Right ventricle myocardium inferior (tissue), 1 donor: Measurements from ENCODE around the gene MTCH2. TPM values are rescaled to one million over a fixed set of nuclear protein-coding genes. Genes with fewer than 3 reads are reported as not detected.
"Not testable (repeated sequence)": the region's sequence is repeated elsewhere in the genome, so short reads cannot be mapped to it uniquely, and the experiment has no call there.

Experiments
- ATAC-seq: fragments of 200-7000 bp; cut with Tn5 transposase; one replicate; pipeline ENCODE4 v1.9.1; 2020; ENCODE audit warnings: mild to moderate bottlenecking, moderate library complexity
- DNase-seq: peaks from one replicate; pipeline ENCODE4 v3.0.0; 2021; ENCODE audit errors: missing footprints
- intact Hi-C: fragments of 100-400 bp; cut with DNase I; formaldehyde crosslinking; loops from one replicate; pipeline ENCODE4 v1.11.0; 2022
- total RNA-seq: library from RNA; stranded (reverse); fragmentation: NEBNext Ultra II Directional; extraction: Animal tissue kit (Norgen Biotek cat#: 25700); gene quantifications from one replicate; pipeline ENCODE4 v1.2.1, GENCODE V29; 2021
- donor health status: DM: no; HTN: yes; CAD: no; lungs with severe emphysema.

Gene MTCH2
- total RNA-seq, 1 donor from 2014 or later = 103 TPM

DNA sequence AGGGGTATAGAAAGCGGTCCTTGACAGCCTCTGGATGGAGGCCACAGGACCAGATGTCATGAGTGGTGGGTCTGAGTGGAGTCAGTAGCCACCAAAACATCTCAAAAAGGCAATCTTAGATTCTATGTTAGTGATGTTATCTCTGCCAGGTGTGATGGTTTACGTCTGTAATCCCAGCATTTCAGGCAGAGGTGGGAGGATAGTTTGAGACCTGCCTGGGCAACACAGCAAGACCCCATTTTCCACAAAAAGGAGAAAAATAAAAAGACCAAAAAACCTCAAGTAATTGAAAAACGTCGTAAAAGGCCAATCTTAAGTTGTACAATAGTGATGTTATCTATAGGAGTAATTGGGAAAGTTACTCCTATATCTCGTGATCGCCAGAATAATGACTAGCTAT lies 3.7 kb upstream of the MTCH2 start:
- DNase-seq (no peak), ATAC-seq (no peak)
- intact Hi-C loops = no loop called here

DNA sequence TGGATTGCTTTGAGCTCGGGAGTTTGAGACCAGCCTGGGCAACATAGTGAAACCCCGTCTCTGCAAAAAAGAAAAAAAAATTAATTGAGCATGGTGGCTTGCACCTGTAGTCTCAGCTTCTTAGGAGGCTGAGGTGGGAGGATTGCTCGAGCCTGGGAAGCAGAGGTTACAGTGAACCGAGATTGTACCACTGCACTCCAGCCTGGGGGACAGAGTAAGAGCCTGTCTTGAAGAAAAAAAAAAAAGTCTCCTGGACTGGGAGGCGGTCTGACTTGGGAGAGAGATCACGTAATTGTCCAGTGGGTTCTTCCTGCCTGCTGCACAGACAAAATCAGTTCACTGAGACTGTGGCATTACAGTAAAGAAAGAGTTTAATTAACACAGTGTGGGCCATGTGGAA lies 3.1 kb upstream of the MTCH2 start:
- DNase-seq (no peak), ATAC-seq (no peak)
- intact Hi-C loops = no loop called here

DNA sequence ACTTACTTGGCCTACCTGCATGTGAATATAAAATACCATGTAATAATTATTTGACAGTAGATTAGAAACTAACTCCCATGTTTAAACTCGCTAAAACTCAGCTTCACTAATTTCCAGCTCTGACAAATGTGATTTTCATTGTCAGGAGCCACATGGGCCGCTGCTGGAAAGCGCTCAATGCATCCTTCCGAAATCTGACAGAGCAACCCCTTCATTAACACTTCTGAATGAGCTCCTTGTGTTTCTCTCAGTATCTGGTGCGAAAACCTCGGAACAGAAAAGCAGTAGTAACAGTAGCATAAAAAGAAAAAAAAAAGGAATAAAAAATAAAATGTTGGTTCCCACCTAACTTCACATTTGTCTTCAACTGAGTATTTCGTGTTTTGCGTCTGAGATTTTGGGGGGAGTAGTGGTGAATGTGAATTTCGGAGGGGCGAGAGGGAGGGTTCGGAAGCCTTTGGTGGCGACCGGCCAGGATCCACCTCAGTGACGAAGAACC lies 710 bp downstream of the MTCH2 start:
- no peak for DNase-seq
- intact Hi-C loops = loop anchor here (5.0 kb wide), 2 partner anchors 81 to 206 kb away; partner anchors contain the start of gene NUP160
- no peak for ATAC-seq

DNA sequence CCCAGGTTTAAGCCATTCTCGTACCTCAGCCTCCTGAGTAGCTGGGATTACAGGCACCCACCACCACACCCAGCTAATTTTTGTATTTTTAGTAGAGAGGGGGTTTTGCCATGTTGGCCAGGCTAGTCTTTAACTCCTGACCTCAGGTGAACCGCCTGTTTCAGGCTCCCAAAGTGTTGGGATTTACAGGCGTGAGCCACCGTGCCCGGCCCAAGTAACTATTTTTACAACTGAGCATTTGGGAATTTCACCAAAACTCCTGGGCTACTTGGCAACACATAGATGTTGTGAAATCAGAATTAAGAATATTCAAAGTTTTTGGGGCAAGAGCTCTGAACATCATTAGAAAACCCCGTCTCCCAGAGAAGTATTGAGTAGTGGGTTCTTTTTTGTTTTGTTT lies 1.9 kb downstream of the MTCH2 start:
- not testable (repeated sequence) for DNase-seq, ATAC-seq
- intact Hi-C loops = loop anchor here (5.0 kb wide), 2 partner anchors 82 to 207 kb away; partner anchors contain the start of gene NUP160

DNA sequence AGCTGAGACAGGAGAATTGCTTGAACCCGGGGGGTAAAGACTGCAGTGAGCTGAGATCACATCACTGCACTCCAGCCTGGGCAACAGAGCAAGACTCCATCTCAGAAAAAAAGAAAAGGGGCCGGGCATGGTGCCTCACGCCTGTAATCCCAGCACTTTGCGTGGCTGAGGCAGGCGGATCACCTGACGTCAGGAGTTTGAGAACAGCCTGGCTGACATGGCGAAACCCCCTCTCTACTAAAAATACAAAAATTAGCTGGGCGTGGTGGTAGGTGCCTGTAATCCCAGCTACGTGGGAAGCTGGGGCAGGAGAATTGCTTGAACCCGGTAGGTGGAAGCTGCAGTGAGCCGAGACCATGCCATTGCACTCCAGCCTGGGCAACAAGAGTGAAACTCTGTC lies 6.0 kb downstream of the MTCH2 start:
- ATAC-seq, DNase-seq: not testable (repeated sequence)
- intact Hi-C loops = loop anchor here (10.0 kb wide), 1 partner anchor 118 kb away; no protein-coding TSS in a partner anchor

DNA sequence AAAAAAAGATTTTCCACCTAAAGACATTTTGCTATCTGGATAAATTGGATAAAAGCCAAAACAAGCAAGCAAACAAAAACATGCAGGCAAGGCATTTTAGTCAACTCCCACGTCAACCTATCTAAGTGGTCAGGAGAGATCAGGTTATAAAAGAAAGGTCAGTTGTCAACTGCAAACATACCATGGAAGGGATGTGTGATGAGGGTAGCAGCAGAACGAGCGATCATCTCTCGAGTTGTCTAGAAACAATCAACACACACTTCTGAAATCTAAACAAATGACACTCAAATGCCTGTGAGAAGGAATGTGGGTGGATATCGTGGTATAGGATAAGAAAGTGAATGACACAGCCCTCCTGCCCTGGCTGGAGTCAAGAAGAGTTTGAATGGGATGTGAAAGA lies 10.9 kb downstream of the MTCH2 start:
- intact Hi-C loops = loop anchor here (10.0 kb wide), 1 partner anchor 123 kb away; no protein-coding TSS in a partner anchor
- ATAC-seq (no peak), DNase-seq (no peak)

DNA sequence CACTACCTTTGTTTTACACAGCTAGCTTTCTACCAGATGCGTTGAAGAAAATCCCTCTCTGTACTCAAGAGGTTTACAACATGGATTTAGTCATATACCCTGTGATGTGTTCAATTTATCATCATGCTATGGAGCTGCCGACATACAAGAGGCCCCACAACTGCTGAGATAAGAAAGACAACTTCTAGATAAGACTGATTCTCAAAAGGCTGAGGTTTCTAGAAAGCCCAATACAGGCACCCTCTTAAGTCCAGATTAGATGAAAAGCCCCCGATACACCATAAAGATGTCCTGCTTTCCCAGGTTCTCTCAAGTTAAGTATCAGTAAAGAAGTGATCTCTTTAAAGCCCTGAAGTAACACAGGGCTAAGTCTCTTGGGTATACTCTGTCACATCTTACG lies 14.3 kb downstream of the MTCH2 start:
- intact Hi-C loops = no loop called here
- ATAC-seq = no peak
- no peak for DNase-seq

DNA sequence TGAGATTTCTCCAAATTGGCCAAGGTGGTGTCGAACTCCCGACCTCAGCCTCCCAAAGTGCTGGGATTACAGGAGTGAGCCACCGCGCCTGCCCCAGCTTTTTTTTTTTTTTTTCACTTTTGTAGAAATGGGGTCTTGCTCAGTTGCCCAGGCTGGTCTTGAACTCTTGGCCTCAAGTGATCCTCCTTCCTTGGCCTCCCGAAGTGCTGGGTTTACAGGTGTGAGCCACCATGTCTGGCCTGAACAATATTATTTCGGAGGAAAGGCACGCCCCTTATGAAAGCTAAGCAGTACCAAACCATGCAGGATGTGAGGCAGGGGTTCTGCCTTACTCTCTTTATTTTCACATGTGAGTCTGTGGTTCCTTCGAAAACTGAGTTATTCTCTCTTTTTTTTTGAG lies 16.1 kb downstream of the MTCH2 start:
- DNase-seq (no peak), ATAC-seq (no peak)
- intact Hi-C loops = no loop called here

DNA sequence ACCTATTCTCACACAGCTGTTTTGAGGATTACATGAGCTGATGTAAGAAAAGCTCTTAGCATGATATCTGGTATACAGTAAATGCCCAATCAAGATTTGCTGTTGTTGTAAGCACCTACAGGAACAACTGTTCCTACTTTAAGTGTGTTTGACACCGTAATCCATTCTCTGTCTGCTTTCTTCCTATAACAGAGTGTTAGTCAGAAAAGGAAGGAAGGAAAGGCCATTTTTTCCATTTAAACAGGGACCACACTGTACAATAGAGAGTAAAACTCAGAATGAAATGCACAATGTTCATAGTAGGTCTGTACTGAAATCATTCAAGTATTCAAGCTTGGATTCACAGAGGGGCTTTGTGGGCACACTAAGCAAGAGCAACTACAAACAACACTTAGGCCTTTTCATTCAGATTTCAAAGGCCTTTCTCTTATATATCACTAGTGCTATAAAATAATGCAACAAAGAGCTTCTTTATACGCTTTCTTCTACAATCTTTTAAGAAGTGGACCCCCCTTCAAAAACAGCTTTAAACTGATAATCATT lies 21.5 kb downstream of the MTCH2 start:
- no peak for ATAC-seq
- intact Hi-C loops = no loop called here
- no peak for DNase-seq

DNA sequence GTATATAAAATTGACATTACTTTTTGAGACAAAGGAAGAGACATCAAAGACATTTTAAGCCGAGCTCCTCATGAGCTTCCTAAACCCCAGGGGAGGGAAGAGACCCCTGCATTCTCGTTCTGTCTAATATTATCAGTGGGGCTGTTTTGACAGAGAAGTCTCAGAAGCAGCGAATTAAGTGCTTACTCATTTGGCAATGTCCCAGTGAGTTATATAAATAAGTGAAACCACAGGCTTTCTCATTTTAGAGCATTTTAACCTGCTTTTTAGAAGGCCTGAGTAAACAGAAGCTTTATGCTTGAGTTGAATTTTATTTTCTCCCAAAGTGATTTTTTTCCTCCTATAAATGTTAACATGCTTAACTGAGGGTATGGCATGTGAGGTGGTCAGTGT lies 24.9 kb downstream of the MTCH2 start:
- intact Hi-C loops = loop anchor here (5.0 to 10.0 kb wide), 3 partner anchors 40 to 243 kb away; partner anchors contain the start of genes KBTBD4, NDUFS3 and SPI1
- no peak for ATAC-seq
- no peak for DNase-seq

DNA sequence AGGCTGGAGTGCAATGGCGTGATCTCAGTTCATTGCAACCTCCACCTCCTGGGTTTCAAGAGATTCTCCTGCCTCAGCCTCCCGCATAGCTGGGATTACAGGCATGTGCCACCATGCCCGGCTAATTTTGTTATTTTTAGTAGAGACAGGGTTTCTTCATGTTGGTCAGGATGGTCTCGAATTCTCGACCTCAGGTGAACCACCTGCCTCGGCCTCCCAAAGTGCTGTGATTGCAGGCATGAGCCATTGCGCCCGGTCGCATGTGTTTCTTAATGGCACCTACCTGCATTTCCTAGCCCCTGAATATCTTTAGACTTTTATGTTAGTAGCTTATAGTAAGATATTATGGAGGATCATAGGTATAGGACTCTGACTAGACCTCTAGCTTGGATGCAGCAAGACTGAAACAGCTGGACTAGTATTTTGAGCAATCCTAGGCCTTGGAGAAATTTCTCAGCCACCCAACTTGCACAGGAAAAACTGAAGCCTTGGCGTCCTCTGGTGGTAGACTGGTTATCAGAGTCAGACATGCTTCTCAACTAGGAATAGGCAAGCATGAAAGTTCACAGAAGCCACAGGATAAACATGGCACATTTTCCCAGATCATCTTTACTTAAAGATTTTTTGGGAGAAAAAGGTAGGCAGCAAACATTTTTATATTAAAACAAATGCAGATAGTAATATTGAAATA lies 25.5 kb downstream of the MTCH2 start:
- ATAC-seq (peak; percentile 80), DNase-seq (no peak)
- intact Hi-C loops = loop anchor here (5.0 to 10.0 kb wide), 3 partner anchors 40 to 242 kb away; partner anchors contain the start of genes KBTBD4, NDUFS3 and SPI1

DNA sequence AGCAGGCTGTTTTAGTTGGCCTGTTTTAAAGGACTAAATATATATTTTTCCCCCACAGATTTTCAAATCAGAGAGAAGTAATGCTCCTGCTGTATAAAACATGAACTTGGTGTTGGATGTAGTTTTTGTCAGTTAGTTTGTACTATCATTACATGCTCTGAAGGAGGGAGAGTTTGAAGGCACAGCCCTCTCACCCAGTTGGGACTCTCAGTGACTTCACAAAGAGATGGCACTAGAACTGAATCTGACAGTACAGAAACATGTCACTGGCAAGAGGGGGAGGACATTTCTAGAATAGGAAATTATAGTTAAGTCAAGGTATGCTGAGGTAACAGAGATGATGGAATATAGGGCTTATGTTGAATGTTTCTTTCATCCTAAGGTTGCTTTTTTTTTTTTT lies 27.1 kb downstream of the MTCH2 start:
- intact Hi-C loops = loop anchor here (5.0 to 10.0 kb wide), 3 partner anchors 38 to 240 kb away; partner anchors contain the start of genes KBTBD4, NDUFS3 and SPI1
- ATAC-seq (no peak), DNase-seq (no peak)

DNA sequence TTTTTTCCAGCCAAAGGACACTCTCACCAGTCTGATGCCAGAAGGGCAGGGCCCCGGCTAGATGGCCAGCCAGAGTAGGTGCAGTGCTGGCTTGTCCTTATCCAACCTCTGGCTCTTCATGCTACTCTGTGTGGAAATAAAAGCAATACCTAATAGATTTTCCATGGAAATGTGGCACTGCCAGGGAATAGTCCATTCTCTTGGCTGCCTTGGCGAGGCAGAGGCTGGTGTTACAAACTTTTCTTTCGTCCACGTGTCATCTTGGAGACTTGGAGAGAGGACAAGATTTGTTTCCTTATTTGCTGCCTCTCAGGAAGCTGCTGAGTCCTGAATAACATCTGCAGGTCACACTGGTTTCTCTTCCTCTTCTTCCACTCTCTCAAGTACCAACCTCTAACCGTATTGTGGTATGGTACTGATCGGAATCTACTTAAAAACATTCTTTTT lies 31.0 kb downstream of the MTCH2 start:
- no peak for DNase-seq
- intact Hi-C loops = loop anchor here (10.0 kb wide), 2 partner anchors 117 to 237 kb away; partner anchors contain the start of gene SPI1

DNA sequence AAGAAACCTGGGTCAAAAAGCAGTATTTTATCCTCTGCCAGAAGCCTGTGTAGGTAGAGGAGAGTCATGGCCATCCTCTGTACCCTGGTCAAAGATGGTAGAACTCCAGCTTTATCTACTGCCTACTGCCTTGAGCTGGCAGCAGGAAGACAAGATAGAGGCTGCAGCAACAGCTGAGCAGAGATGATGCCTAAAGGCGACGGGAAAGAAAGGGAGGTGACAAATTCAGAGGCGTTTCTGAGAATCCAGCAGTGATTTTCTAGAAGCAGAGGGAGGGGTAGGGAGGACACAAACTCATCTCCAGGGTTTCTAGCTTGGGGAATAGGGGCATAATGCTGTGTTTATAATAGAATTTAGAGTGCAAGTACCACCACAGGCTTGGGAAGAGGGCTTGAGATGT lies 32.7 kb downstream of the MTCH2 start:
- ATAC-seq = no peak
- intact Hi-C loops = loop anchor here (2.0 to 10.0 kb wide), 3 partner anchors 15 to 235 kb away; partner anchors contain the start of genes C1QTNF4 and SPI1
- no peak for DNase-seq

More for the DNA sequence above, 31.0 kb downstream of the MTCH2 start:
- ATAC-seq = peak; percentile 55

DNA sequence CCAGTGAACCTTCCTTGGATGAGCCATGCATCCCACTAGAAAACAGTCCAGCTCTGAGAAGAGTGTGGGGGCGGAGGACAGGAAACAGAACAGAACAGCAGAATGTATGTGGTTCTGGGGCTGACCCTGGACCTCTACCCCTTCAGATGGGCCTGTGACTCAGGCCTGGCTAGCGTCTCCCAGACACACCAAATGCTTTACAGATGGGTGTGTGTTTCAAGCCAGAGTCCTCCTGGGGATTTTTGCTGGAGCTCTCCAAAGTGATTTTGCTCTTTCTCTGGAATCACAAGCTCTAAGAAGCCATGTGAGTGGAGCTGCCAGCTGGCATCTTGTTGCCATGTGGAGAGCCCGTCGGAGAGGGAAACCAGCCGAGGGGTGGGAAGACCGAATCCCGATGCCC lies 35.0 kb downstream of the MTCH2 start:
- peak; percentile 46 for ATAC-seq
- peak; percentile 81 for DNase-seq
- intact Hi-C loops = no loop called here

DNA sequence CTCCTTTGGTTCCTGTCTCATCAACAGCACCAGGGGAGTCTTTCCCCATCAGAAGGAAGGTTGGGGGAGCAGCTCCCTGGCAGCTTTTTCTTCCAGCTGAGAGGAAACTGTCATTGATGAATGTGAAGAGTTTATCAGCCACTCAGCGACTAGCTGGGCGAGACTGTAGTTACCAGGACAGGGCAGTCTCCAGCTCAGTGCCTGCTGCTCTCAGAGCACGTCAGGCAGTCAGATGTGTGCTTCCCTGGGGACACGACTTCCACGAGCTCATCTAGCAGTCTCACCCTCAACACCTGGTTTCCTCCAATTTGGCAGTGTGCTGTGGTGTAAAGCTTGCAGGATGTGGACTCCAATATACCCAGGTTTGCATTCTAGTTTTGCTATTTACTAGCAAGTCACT lies 35.6 kb downstream of the MTCH2 start:
- intact Hi-C loops = no loop called here
- DNase-seq (no peak), ATAC-seq (peak; percentile 81)

DNA sequence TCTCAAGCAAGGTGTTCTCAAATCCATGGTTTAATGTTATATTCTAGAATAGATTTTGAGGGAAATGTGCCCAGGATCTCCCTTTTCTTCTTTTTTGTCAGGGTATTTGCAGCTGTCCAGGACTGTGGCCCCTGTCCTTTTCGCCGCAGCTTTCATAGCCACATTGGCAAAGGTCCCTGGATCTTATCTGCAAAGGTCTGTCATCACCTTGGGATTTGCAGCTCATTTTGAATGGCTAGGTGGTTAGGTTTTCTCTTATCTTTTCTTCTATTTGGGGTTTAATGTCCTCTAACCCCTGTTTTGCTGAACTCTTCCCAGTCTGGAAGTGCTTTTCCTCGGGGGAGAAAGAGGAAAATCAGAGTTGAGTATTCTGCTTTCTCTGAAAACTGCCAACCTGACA lies 36.4 kb downstream of the MTCH2 start:
- ATAC-seq (no peak), DNase-seq (no peak)
- intact Hi-C loops = no loop called here

DNA sequence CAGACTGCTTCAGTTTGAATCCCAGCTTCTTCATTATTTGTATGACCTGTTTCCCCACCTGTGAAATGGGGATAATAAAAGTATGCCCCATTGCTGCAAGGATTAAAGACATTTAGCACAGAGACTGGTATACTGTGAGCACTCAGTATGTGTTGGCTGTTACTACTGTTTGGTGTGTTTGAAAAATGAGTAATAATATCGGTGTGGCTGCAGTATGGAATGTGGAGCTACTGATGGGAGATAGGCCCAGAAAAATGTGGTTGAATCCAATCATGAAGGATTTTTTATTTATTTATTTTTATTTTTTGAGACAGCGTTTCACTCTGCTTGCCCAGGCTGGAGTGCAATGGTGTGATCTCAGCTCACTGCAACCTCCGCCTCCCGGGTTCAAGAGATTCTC lies 39.1 kb downstream of the MTCH2 start:
- DNase-seq = no peak
- intact Hi-C loops = no loop called here

DNA sequence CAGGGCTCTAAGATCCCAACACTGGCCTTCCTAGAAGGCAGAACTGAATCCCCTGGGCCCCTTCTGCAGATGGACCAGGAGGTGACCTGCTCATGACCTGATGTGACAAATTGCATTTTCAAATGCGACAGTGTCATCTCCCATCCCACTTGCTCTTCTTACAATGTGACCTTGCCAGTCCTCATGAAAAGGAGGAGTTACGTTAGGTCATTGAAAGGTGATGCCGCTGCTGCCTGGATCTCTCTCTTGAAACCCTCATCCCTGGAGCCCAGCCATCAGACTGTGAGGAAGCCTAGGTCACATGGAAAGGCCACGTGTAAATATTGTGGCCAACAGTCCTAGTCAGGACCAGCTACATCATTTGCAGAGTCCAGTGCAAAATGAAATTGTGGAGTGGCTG lies 42.5 kb downstream of the MTCH2 start:
- no peak for DNase-seq
- no peak for ATAC-seq
- intact Hi-C loops = no loop called here

More for the DNA sequence above, 39.1 kb downstream of the MTCH2 start:
- ATAC-seq = no peak

DNA sequence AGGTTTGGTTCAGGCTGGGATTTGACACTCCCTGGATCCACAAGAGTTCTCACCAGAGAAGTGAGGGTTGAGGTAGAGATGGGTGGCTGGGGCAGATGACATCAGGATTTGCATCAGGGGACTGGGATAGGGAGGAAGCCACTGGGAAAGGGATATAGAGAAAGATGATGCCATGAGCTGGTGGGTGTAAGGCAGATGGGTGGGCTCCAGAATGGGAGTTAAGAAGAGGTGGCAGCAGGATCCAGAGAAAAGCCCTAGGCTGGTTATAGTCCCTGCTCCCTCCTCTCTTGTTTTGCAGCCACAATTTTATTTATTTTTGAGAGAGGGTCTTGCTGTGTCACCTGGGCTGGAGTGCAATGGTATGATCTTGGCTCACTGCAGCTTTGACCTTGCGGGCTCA lies 46.4 kb downstream of the MTCH2 start:
- intact Hi-C loops = loop anchor here (2.0 kb wide), 1 partner anchor 13 kb away; no protein-coding TSS in a partner anchor

More for the DNA sequence above, 46.4 kb downstream of the MTCH2 start:
- ATAC-seq (no peak), DNase-seq (no peak)
